HG02885 (cell line): ENCODE results near the gene TSEN2.
"Not testable (repeated sequence)": the region's sequence is repeated elsewhere in the genome, so short reads cannot be mapped to it uniquely, and the experiment has no call there.

ENCODE experiments used
- ATAC-seq: cut with Tn5 transposase; IDR thresholded peaks from one replicate; pipeline ENCODE4 v1.9.1; 2021; ENCODE audit warnings: mild to moderate bottlenecking; ENCODE audit not compliant: unreplicated experiment, poor library complexity

Gene TSEN2

DNA sequence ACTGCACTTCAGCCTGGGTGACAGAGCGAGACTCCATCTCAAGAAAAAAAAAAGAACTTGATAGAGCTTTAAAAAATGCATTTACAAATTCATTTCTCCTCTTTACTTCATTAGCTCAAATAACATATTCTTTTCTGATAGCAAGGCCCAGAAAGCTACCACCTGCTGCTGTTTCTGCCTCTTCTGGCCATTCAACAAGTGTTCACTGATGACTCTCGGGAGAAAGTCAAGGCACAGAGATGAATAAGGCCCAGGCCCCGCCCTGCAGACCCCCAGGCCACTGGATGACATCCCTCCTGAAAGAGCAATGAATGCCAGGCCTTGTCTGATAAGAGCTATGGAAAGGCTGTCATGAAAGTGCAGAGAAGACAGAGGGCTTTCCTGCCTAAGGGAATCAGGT is 13.6 kb upstream of the TSEN2 start:
- ATAC-seq, result no peak

DNA sequence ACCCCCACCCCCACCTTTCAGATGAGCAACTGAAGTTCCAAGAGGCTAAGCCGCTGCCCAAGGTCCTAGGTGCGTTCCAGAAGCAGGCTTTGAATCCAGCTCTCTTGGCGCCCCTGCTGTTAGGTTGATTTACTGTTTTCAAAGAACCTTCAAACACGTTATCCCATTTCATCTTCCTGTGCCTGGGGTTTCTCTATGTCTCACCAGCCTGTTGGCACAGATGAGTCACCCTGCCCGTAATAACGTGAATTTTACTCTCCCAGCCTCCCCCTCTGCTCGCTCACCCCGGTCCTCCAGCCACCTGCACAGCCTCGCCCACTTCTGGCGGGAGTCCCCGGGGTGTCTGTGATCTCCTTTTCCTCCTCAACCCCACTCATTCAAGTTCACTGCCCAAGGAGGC is 13.0 kb upstream of the TSEN2 start:
- no peak for ATAC-seq

DNA sequence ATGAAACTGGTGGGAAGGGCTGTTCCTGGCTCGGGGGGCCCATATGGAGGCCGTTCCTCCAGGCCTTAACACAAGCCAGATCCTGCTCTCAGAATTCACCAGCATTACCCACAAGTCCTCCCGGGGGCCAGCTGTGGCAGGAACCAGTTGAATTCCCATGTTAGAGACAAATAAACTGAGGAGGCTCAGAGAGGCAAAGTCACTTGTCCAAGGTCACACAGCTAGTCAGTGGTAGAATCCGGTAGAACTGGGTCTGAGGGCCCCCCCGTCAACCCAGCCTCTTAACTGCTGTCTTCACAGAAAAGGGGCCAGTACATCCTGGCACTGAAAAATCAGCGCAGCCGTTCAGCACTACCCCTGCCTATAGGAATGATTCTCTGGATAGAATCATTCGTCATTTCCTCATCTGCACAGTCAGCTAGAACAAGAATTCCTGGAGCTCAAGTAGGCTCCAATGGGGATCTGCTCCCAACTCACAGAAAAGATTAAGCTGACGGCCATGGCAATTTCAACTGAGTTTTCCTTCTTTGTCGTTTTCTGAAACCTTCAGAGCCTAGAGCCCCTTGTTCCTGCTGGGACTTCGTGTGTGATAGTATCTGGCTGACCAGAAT is 12.2 kb upstream of the TSEN2 start:
- ATAC-seq, result no peak

DNA sequence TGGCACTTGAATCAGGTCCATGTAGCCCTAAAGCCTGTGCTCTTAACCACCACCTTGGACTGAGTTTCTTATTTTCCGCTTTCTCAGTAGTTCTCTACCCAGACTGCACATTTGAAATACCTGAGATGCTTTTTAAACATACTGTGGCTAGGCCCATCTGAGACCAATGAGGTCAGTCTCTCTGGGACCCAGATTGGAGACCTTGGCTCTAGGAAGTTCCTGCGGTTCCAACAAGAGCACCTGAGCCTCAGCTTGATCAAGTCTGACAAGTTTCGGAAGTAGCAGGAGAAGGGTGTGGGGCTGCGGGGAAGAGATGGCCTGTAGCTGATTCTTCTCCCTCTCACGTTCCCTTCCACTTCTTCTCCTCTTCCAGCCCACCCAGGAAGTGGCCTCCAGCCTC is 11.5 kb upstream of the TSEN2 start:
- ATAC-seq, result no peak

DNA sequence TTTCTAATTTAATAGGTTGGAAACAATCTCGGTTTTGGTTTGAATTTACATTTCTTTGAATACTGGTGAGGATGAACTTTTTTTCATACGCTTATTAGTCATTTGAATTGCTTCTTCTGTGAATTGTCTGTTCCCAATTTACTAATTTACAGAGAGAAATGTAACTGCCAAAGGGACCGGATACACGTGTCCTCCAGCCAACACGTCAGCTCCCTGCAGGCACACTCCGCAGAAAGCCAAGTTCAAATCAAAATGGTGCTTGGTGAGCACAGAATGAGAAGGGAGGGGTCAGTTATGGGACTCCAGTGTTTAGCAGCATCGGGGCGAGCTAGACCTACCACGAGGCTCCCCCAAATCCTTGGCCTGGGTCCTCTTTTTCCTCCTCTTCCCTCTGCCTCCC is 10.8 kb upstream of the TSEN2 start:
- ATAC-seq, result no peak

DNA sequence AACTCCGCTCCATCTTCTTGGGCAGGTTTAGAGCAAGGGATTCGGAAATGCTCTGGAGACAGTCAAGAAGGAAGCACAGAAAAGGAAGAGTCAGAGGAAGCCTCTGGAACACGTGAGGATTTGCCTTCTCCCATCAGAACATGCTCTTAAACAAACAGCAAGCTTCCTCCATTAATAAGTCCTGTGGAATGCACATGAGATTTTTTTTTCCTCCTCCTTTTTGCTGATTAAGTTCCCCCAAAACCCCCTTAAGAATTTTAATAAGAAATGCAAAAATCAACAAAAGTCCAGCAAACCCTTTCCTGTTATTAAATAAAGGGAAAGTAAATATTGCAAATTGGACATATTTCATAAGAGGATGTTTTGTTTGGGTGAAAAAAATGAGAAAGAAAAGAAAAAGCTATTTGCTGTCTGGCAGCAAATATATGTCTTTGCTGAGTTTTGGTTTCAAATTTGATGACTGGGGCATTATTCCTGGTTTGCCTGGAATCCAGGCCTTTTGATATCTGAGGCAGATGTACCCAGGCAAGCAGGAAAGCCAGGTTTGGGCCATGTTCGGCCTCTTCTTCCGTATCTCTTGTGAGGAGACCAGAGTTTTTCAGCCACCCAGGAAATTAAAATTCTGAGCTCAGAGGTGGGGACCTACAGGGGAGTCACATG is 7.9 kb upstream of the TSEN2 start:
- ATAC-seq, result no peak

DNA sequence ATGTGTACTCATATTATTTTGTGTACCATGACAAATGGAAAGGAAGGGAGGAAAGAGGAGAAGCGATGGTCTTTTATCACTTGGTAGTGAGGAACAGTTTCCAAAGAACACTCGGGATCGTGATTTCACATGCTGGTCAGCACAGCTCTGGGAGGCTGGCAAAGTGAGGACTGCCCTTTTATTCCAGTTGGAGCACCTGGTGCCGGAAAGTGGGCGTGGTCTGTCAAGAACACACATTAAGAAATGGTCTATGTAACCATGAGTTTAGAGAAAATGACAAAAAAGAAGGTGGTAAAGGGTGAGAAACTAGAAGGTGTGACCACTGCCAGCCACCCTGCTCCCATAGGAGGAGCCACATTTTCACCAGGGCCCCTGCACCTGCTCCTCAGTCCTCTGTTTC is 7.0 kb upstream of the TSEN2 start:
- no peak for ATAC-seq

DNA sequence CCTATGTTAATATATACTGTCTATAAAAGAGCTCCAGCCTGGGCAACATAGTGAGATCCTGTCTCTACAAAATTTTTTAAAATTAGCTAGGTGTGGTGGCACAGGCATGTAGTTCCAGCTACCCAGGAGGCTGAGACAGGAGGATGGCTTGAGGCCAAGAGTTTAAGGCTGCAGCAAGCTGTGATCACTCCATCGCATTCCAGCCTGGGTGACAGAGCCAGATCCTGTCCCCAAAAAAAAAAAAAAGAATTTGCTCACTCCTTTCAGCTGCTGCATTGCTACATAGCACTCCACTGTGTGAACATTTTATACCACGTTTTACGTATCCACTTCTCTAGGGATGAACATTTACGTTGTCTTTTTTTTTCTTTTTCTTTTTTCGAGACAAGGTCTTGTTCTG is 6.0 kb upstream of the TSEN2 start:
- ATAC-seq, result no peak

DNA sequence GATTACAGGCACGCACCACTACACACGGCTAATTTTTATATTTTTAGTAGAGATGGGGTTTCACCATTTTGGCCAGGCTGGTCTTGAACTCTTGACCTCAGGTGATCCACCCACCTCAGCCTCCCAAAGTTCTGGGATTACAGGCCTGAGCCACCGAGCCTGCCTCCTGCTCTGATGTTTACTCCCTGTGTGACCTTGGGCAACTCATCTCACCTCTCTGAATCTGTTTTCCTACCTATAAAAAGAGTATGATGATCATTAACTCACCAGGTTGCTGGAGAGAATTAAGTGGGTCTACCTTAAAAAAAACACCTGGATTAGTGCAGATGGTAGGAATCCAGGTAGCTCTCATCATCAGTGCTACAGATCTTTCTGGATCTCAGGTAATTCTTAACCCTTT is 5.1 kb upstream of the TSEN2 start:
- not testable (repeated sequence) for ATAC-seq

DNA sequence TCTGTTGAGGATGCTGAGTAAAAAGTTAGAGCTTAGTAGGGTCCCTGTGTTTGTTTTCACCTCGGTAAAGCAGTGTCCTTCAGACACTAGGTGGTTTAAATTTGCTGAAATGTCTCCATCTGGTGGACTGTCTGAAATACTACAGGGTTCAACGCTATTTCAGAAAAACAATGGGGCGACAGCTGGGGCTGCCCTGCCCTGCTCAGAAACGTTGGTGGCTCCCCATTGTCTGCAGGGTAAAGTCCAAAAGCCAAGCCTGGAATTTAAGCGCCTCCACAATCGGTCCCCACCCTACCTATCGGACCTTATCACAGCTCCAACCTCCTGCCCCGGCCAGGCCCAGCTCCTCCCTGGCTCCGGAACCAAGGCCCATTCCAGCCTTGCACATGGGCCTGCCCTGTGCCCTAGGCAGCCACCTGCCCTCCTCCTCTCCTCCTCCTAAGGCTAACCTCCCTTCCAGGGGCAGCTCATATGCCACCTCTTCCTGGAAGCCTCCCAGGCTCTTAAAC is 4.3 kb upstream of the TSEN2 start:
- peak; percentile 29 for ATAC-seq

DNA sequence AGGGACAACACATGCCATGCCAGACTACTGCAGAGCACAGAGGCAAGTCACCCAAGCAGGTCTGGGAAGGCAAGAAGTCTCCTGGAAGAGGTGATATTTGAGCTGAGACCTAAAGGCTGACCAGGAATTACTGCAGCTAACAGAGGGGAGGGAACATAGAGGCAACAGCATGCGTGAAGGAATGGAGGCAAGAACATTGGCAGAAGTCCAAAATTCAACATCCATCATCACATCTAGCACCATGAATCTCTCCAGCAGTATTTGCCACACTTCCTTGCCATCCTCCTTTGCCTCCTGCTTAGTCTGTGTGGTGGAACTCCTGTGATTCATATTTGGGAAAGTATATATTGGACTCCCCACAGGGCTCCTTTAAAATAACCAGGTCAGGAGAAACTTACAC is 870 bp upstream of the TSEN2 start:
- ATAC-seq, result no peak

DNA sequence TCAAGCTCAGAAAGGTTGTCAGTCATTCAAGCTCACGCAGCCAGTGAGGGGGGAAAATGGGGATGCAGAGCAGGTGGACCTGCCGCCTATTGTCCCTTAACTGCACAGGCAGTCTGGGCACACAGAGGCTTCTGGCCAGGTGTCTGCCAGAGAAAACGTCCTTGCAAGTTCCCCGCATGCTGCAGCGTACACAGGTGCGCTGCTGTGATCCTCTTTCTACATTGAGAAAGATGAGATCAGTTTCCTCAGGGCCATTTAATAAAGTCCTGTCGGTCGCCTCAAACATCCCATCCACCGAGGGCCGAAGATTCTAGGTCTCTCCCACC is 445 bp upstream of the TSEN2 start:
- no peak for ATAC-seq

DNA sequence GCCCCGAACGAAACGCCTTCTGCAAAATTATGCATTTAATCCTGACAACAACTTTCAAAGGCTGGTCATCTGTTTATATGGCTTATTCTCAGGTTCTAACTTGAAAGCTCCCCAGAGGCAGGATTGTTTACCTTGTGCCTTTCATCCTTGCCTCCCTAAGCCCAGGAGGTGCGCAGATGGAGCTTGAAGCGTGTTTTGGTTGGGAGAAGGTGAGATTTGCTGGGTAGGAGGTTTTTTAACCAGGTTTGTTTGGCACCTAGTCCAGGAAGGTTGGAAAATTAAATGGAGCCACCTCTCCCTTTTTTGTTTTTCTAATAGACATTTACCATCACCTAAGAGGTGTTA is 675 bp downstream of the TSEN2 start:
- ATAC-seq, result no peak

DNA sequence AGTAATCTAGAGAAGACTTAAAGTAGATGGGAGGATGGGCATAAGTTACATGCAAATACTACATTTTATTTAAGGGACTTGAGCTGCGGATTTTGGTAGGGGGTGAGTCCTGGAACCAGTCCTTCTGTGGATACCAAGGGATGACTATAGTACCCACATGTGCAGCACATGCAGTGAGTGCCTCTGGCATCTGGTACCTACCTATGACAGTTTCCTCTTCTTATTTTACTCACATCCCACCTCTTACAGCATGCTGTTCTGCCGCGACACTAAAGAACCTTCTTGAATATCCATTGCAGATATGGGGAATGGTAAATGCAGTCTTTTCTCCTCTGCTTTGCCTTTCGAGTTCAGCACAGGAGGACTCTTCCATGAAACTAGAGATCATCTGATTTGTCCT is 1.7 kb downstream of the TSEN2 start:
- no peak for ATAC-seq

DNA sequence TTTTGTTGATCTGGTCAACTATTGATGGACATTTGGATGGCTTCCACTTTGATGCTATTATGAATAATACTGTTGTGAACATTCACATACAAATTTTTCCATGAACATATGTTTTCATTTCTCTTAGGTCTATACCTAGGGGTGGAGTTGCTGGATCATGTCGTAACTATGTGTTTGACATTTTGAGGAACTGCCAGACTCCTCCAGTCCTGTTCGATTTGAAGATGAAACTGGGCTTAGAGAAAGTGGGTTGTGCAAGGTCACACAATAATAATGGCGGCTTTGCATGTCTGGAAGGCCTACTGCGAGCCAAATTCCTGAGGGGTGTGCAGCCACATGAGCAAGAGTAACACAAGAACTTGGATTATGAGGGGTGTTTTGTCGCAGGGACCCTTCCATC is 2.6 kb downstream of the TSEN2 start:
- ATAC-seq, result no peak

DNA sequence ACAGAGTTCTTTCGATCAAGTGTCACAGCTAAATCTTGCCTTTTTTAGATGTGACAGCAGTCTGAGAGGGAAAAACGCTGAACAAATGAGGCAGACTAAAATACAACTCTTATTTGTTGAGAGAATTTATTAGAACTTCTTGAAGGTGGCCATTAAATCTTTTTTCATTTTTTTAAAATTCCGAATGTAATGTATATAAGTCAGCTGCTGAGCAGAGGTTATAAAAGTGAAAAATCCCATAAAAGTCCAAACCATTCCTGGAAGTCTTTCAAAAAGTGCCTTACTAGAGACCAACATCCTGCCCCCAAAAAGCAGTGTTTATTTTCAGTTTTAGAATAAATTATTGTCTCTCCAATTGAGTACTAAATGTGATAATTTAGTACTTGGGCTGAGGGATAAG is 3.1 kb downstream of the TSEN2 start:
- ATAC-seq, result no peak

DNA sequence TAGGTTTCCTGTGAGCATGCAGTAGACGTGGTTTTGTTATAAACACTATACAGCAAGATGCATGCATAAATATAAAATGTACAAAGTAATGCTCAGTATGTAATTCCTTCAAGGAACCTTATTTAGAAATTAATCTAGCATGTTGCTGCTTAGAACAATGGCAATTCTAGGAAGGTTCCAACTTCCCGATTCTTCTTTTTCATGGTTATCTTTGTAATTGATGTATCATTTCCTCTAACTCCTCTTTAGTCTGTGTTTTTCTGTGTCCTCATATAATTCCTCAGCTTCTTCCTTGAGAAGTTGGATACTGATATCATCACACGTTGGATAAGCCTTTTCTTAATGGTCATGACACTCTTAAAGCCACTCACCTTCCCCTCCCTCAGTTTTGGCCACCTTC is 3.5 kb downstream of the TSEN2 start:
- ATAC-seq, result no peak

DNA sequence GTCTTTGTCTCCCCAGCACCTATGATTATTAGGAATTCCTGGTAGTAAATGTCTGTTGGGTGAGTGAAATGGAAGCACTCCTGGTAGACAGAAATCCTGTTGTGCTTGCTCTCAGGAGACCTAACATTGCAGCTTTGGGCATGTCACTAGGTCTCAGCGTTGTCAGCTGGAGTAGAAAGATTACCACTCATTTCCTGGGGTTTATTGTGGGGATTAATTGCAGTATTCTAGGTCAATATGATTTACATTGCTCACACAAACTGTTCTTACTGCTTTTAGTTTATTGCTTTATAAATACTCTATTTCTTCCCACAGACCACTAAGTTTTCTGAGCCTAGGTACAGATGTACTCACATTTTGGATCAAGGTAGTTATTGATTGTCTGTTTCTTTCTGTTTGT is 5.1 kb downstream of the TSEN2 start:
- no peak for ATAC-seq

DNA sequence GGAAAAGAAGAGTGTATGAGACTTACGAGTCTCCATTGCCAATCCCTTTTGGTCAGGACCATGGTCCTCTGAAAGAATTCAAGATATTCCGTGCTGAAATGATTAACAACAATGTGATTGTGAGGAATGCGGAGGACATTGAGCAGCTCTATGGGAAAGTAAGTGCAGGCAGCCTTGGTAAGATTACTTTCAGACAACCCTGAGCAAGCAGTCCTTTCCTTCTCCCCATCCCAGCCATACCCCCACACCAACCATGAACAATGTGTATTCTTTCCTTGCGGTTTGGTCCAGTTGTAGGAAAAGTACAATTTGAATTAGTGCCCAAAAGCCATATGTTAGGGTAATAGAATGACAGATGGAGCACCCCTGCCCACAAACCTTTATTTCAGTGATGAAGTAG is 5.6 kb downstream of the TSEN2 start:
- no peak for ATAC-seq

DNA sequence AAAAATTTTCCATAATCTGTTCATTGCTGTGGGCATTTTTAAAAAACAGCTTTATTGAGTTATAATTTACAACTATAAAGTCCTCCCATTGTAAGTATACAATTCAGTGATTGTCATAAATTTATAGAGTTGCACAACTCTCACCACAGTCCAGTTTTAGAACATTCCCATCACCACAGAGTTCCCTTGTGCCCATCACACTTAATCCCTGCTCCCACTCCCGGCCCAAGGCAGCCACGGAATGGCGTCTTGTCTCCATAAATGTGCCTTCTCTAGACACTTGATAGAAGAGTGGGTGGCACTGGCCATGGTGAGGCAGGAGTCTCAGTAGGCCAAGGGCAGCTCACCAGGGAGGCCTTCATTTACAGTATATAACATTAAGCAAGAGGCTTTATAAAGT is 6.3 kb downstream of the TSEN2 start:
- no peak for ATAC-seq

DNA sequence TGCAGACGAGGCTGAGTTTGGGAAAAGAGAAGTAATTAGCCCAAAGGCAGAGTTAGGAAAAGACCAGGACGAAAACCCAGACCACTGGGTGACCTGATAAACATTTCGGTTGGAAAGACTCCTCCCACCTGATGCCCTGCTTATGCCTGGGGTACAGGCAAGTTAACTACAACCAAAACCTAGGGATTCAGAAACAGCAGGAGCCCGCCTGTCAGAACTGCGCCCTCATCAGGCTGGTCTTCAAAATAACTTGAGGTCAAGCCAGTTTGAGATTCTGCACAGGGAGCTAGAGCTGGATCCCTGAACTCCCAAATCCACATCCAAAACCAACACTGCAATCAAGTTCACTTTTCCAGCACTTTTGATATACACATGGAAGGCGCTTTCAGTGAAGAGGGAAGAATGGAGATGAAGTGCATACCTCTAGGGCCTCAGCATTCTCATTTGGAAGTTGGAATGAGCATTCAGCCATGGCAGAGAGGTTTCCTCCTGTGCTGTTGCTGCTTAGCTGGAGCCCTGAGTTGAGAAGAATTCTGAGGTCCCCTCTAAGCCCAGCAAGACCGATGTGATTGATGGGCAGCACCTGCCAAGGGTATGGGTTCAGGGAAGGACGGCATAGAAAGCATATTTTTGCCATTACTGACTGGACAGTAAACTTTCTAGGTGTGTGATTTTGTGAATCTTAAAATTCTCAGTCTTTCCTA is 11.6 kb downstream of the TSEN2 start:
- no peak for ATAC-seq

DNA sequence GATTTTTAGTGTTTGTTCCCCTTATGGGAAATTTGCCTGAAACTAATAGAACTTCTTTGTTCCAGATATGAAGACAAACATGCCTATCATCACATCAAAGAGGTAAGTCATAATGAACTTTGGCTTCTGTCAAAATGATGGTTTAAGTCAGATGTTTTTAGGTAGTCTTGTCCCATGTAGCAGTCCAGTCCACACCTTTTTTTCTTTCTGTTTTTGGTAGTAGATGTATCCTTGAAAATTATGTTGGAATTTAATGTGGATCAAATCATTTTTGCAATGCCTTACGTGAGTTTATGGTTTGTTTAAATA is 12.1 kb downstream of the TSEN2 start:
- no peak for ATAC-seq
